Left lung (tissue), 10 donors: Measurements from ENCODE around the gene NUAK1. TPM values are rescaled to one million over a fixed set of nuclear protein-coding genes. Genes with fewer than 3 reads are reported as not detected.

Experiments used
- ATAC-seq: fragments of 200-7000 bp; cut with Tn5 transposase; one replicate; pipeline ENCODE4 v1.9.1; 2020; ENCODE audit warnings: moderate library complexity
- DNase-seq, 4 donors: peaks; one replicate each; pipeline ENCODE4 v3.0.0-alpha.2; 2013 to 2020
- H3K27ac ChIP-seq, 2 donors: fragments of 200-600 bp; sonication (generic) in 1 of 2; one replicate each; pipeline versions ENCODE4 v1.5.0 to v1.8.0; 2020 to 2021
- H3K27me3 ChIP-seq, 2 donors: fragments of 200-600 bp; sonication (generic) in 1 of 2; one replicate each; pipeline versions ENCODE4 v1.5.0 to v1.8.0; 2020 to 2021
- H3K36me3 ChIP-seq, 2 donors: fragments of 200-600 bp; sonication (generic) in 1 of 2; one replicate each; pipeline versions ENCODE4 v1.5.0 to v1.8.0; 2020 to 2021
- H3K4me1 ChIP-seq, 2 donors: fragments of 200-600 bp; one replicate each; pipeline ENCODE4 v1.8.0; 2021
- H3K4me3 ChIP-seq, 2 donors: fragments of 200-600 bp; sonication (generic) in 1 of 2; one replicate each; pipeline versions ENCODE4 v1.5.0 to v1.8.0; 2020 to 2021; ENCODE audit warnings: mild to moderate bottlenecking in 1 of 2
- H3K9me3 ChIP-seq, 2 donors: fragments of 200-600 bp; sonication (generic) in 1 of 2; one replicate each; pipeline versions ENCODE4 v1.5.0 to v1.8.0; 2020 to 2021
- intact Hi-C, 2 donors: fragments of 100-400 bp; cut with DNase I; formaldehyde crosslinking; loops; one replicate each; pipeline versions ENCODE4 v1.11.2 to v1.14.2; 2022
- polyA plus RNA-seq, 6 donors: library from polyadenylated mRNA; unstranded; fragments of 120-200 nt; gene quantifications; one replicate each; pipeline ENCODE4 v1.2.1, GENCODE V29; 2013; ENCODE audit not compliant: insufficient read length in 6 of 6
- total RNA-seq, 2 donors: library from RNA; stranded (reverse); fragmentation: NEBNext Ultra II Directional; extraction: Animal tissue kit (Norgen Biotek cat#: 25700); gene quantifications; one replicate each; pipeline ENCODE4 v1.2.1, GENCODE V29; 2021
- TF ChIP-seq, protein P1 (sequence below), 2 donors: fragments of 200-600 bp; sonication (generic) in 1 of 2; IDR thresholded peaks; one replicate each; pipeline versions ENCODE4 v1.5.0 to v1.8.0; 2021; ENCODE audit warnings: antibody characterized with exemption in 2 of 2
- donor health status: DM: no; HTN: yes; CAD: no.
- donor health status: DM: no; HTN: no; CAD: no.

Gene NUAK1
- total and polyA plus RNA-seq, 8 donors = 6.5 to 11.7 (median 8.1) TPM

DNA sequence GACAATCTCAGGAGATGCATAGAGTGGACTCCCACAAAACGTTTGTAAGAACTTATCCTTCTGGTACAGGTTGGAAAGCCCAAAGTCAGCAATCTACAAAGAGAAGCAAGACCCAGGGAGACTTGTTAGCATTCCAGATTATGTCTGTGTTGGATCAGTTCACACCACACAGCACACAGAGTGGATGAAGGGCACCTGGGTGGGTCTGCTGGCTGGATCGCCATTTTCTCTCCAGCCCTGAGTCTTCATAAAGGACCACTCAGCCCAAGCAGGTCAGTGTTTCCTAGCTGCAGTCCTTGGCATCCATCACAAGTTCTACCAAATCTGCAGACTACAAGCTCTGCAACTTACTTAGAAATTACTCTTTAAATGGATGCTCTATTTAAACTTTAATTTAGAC, 66.0 kb downstream of the NUAK1 start:
- Histone ChIP-seq H3K4me3 (no peak overlapping the region), H3K27me3 (no peaks in the 10 kb centered on the region), H3K9me3 (no peaks in the 10 kb centered on the region), H3K27ac (no peak overlapping the region), H3K4me1 (peaks cover 0 to 2% of the 10 kb centered on the region in 2 donors), H3K36me3 (no peaks in the 10 kb centered on the region)
- no peak for ATAC-seq
- intact Hi-C loops = no loop called here
- no peak for DNase-seq
- TF ChIP-seq, protein P1, sequence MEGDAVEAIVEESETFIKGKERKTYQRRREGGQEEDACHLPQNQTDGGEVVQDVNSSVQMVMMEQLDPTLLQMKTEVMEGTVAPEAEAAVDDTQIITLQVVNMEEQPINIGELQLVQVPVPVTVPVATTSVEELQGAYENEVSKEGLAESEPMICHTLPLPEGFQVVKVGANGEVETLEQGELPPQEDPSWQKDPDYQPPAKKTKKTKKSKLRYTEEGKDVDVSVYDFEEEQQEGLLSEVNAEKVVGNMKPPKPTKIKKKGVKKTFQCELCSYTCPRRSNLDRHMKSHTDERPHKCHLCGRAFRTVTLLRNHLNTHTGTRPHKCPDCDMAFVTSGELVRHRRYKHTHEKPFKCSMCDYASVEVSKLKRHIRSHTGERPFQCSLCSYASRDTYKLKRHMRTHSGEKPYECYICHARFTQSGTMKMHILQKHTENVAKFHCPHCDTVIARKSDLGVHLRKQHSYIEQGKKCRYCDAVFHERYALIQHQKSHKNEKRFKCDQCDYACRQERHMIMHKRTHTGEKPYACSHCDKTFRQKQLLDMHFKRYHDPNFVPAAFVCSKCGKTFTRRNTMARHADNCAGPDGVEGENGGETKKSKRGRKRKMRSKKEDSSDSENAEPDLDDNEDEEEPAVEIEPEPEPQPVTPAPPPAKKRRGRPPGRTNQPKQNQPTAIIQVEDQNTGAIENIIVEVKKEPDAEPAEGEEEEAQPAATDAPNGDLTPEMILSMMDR (IDR thresholded peaks at IDR 0.05) = no peak

DNA sequence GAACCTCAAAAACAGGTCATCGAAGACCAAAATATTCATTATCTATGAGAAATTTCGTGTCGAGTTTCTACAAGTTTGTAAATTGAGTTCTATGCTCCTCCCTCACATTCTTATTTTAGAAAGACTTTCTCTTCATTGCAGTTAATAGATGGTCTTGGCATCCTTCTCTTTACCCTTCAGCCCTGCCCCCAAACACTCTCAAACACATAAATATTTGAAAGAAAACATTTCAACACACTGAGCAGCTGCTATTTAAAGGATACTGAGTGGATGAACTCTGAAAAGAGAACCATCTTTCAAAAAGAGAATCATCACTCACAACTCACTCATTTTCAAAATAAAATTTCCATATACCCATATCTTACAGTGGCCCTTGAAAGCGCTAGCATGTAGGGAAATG, 67.1 kb downstream of the NUAK1 start:
- Histone ChIP-seq H3K27me3 (no peaks in the 10 kb centered on the region), H3K4me3 (no peak overlapping the region), H3K4me1 (peaks cover 0 to 2% of the 10 kb centered on the region in 2 donors), H3K36me3 (no peaks in the 10 kb centered on the region), H3K9me3 (no peaks in the 10 kb centered on the region), H3K27ac (peak overlapping the region in 1 of 2 donors; percentile 3)
- DNase-seq = peak in 2 of 4 donors; percentile 60 to 72
- intact Hi-C loops = no loop called here
- TF ChIP-seq, protein P1 (IDR thresholded peaks at IDR 0.05) = no peak
- ATAC-seq = no peak

DNA sequence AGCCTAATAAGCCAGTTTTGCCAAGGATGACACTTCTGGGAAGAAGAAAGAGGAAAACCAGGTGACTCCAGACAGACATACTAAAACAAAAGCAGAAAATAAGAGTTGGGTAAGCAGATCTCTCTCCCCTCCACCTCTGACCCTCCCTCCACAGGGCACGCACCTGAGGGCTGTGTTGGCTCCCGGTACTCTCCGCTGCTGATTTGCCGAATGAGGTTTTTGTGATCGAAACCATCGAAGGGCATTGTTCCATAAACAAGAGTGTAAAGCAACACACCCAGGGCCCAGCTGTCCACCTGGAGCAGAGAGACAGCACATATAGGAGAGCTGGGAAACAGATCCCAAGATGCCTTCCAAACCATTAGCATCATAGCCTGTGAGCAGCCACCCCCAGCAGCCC, 68.1 kb downstream of the NUAK1 start:
- TF ChIP-seq, protein P1 (IDR thresholded peaks at IDR 0.05) = no peak
- H3K36me3 ChIP-seq = no peaks in the 10 kb centered on the region
- no peak overlapping the region for H3K4me3 ChIP-seq
- intact Hi-C loops = no loop called here
- ATAC-seq = no peak
- DNase-seq = no peak
- peaks cover 0 to 2% of the 10 kb centered on the region in 2 donors for H3K4me1 ChIP-seq
- H3K9me3 ChIP-seq = no peaks in the 10 kb centered on the region
- H3K27me3 ChIP-seq = no peaks in the 10 kb centered on the region
- no peak overlapping the region for H3K27ac ChIP-seq

DNA sequence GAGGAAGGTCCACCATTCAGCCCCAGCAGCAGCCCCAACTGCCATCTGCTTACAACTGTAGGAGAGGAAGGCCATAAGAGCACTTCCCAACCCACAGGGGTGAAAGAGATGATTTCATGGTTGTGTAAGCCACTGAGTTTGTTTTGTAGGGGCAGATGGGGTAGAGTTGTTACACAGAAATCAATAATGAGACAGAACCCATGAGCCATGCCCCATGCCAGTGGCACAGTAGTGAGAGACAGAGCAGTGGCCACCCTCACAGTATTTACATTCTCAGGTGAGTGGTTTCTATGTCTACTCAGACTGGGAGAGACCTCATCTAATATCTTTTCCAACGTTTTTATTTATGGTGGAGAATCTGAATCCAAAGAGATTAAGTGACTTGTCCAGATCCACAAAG, 68.6 kb downstream of the NUAK1 start:
- no peak overlapping the region for H3K27ac ChIP-seq
- intact Hi-C loops = no loop called here

DNA sequence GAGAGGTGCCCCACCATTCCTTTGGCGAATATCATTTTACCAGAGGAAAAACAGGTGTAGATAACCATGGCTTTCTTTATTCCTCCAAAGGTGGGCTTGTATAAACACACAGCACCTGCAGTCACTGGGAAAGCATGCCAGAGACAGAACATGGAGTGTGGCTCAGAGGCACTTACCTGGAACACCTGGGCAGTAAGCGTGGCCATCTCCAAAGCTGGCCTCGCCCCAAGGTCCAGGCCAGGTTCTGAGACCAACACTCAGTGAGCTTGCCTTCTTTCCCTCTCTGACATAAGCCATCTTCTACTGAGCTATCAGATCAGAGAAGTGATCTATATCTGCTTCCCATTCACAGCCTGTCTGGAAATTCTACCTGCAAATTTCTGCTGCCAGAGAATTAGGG, 70.5 kb downstream of the NUAK1 start:
- Histone ChIP-seq H3K9me3 (no peaks in the 10 kb centered on the region), H3K4me1 (no peaks in the 10 kb centered on the region), H3K36me3 (no peaks in the 10 kb centered on the region), H3K27me3 (no peaks in the 10 kb centered on the region), H3K27ac (no peak overlapping the region), H3K4me3 (no peak overlapping the region)
- intact Hi-C loops = no loop called here
- TF ChIP-seq, protein P1 (IDR thresholded peaks at IDR 0.05) = no peak
- ATAC-seq (no peak), DNase-seq (no peak)

More for the DNA sequence above, 68.6 kb downstream of the NUAK1 start:
- TF ChIP-seq, protein P1 (IDR thresholded peaks at IDR 0.05) = no peak
- DNase-seq (no peak), ATAC-seq (no peak)
- Histone ChIP-seq H3K9me3 (no peaks in the 10 kb centered on the region), H3K27me3 (no peaks in the 10 kb centered on the region), H3K4me1 (no peaks in the 10 kb centered on the region), H3K4me3 (no peak overlapping the region), H3K36me3 (no peaks in the 10 kb centered on the region)
